OCI-LY1 (cell line): ENCODE measurements around the gene C4orf36.

ENCODE experiments used
- H2AFZ ChIP-seq: fragments of 200-600 bp; sonication (generic), shearing (Covaris generic); 2 replicates; pipeline ENCODE4 v1.6.0; 2014; ENCODE audit warnings: antibody characterized with exemption, mild to moderate bottlenecking, low read length
- H3F3A ChIP-seq: fragments of 200-600 bp; sonication (generic), shearing (Covaris generic); 2 replicates; pipeline ENCODE4 v1.6.0; 2014; ENCODE audit warnings: mild to moderate bottlenecking, antibody characterized with exemption, low read length, moderate library complexity; ENCODE audit not compliant: insufficient read depth
- H3K27ac ChIP-seq: fragments of 200-600 bp; sonication (generic); 2 replicates; pipeline ENCODE4 v1.5.1; 2014; ENCODE audit warnings: low read length, mixed run types, mild to moderate bottlenecking, low read depth; ENCODE audit not compliant: poor library complexity, severe bottlenecking
- H3K27me3 ChIP-seq: fragments of 200-600 bp; sonication (generic); 2 replicates; pipeline ENCODE4 v1.6.0; 2014; ENCODE audit warnings: antibody characterized with exemption, mild to moderate bottlenecking, low read length, moderate library complexity; ENCODE audit not compliant: insufficient read depth
- H3K36me3 ChIP-seq: fragments of 200-600 bp; sonication (generic); 2 replicates; pipeline ENCODE4 v1.6.1; 2014; ENCODE audit warnings: mild to moderate bottlenecking, antibody characterized with exemption, low read length, moderate library complexity, mixed read lengths; ENCODE audit not compliant: insufficient read depth
- H3K4me1 ChIP-seq: fragments of 200-600 bp; sonication (generic); 2 replicates; pipeline ENCODE4 v1.5.1; 2014; ENCODE audit warnings: mild to moderate bottlenecking, low read length, moderate library complexity; ENCODE audit not compliant: insufficient read depth, severe bottlenecking
- H3K4me2 ChIP-seq: fragments of 200-600 bp; sonication (generic), shearing (Covaris generic); 2 replicates; pipeline ENCODE4 v1.6.1; 2014; ENCODE audit warnings: low read length
- H3K4me3 ChIP-seq: fragments of 200-600 bp; sonication (generic); 2 replicates; pipeline ENCODE4 v1.5.1; 2014; ENCODE audit warnings: low read length, low read depth, mild to moderate bottlenecking, mixed read lengths; ENCODE audit not compliant: poor library complexity, severe bottlenecking
- H3K79me2 ChIP-seq: fragments of 200-600 bp; shearing (Covaris generic); 2 replicates; pipeline ENCODE4 v1.6.1; 2016; ENCODE audit warnings: mixed run types, low read length, mixed read lengths; ENCODE audit not compliant: insufficient read depth
- H3K9ac ChIP-seq: fragments of 200-600 bp; sonication (generic), shearing (Covaris generic); 2 replicates; pipeline ENCODE4 v1.6.1; 2014; ENCODE audit warnings: mild to moderate bottlenecking, low read length, mixed read lengths
- H3K9me2 ChIP-seq: fragments of 200-600 bp; sonication (generic), shearing (Covaris generic); 2 replicates; pipeline ENCODE4 v1.6.1; 2014; ENCODE audit warnings: low read depth, mild to moderate bottlenecking, low read length, mixed read lengths
- H3K9me3 ChIP-seq: fragments of 200-600 bp; shearing (Covaris generic); 2 replicates; pipeline ENCODE4 v1.6.1; 2014; ENCODE audit warnings: low read length, mixed read lengths
- H4K20me1 ChIP-seq: fragments of 200-600 bp; sonication (generic), shearing (Covaris generic); 2 replicates; pipeline ENCODE4 v1.6.0; 2016; ENCODE audit warnings: mild to moderate bottlenecking, low read length; ENCODE audit not compliant: insufficient read depth
- CTCF ChIP-seq: fragments of 200-600 bp; sonication (generic), shearing (Covaris generic); IDR thresholded peaks from 2 replicates; pipeline ENCODE4 v1.5.1; 2017; ENCODE audit warnings: mild to moderate bottlenecking, antibody characterized with exemption, low read length, moderate library complexity, mixed read lengths
- EZH2 ChIP-seq: fragments of 200-600 bp; sonication (generic), shearing (Covaris generic); IDR thresholded peaks from 2 replicates; pipeline ENCODE4 v1.8.0; 2017; ENCODE audit warnings: borderline replicate concordance, mixed run types, mild to moderate bottlenecking, antibody characterized with exemption, low read length, moderate library complexity, mixed read lengths

C4orf36 gene

GRCh38 chr4:86921608-86922252 is 29.5 kb upstream of the C4orf36 start:
- no peak overlapping the region for H3K27ac ChIP-seq
- no peak overlapping the region for H3K4me3 ChIP-seq
- H3K4me2 ChIP-seq = no peak overlapping the region
- H3K36me3 ChIP-seq = no peaks in the 10 kb centered on the region
- H3K9me2 ChIP-seq = no peaks in the 10 kb centered on the region
- no peaks in the 10 kb centered on the region for H3K9me3 ChIP-seq
- no peak overlapping the region for H2AFZ ChIP-seq
- TF ChIP-seq EZH2 (no peak), CTCF (no peak)
- no peaks in the 10 kb centered on the region for H3K79me2 ChIP-seq
- H3K4me1 ChIP-seq = no peaks in the 10 kb centered on the region
- H4K20me1 ChIP-seq = no peaks in the 10 kb centered on the region
- H3F3A ChIP-seq = no peaks in the 10 kb centered on the region
- no peaks in the 10 kb centered on the region for H3K27me3 ChIP-seq
- H3K9ac ChIP-seq = no peak overlapping the region

GRCh38 chr4:86919561-86920223 is 27.5 kb upstream of the C4orf36 start:
- H3K4me1 ChIP-seq = no peaks in the 10 kb centered on the region
- no peak overlapping the region for H2AFZ ChIP-seq
- H3K9ac ChIP-seq = no peak overlapping the region
- H3K9me2 ChIP-seq = no peaks in the 10 kb centered on the region
- H3K27ac ChIP-seq = no peak overlapping the region
- H3K4me2 ChIP-seq = no peak overlapping the region
- H3K79me2 ChIP-seq = no peaks in the 10 kb centered on the region
- no peak overlapping the region for H3K4me3 ChIP-seq
- no peaks in the 10 kb centered on the region for H3K9me3 ChIP-seq
- no peaks in the 10 kb centered on the region for H3K36me3 ChIP-seq
- no peaks in the 10 kb centered on the region for H3F3A ChIP-seq
- H4K20me1 ChIP-seq = no peaks in the 10 kb centered on the region
- TF ChIP-seq EZH2 (no peak), CTCF (no peak)
- no peaks in the 10 kb centered on the region for H3K27me3 ChIP-seq

GRCh38 chr4:86918539-86919072 is 26.4 kb upstream of the C4orf36 start:
- H3K27me3 ChIP-seq = no peaks in the 10 kb centered on the region
- H2AFZ ChIP-seq = no peak overlapping the region
- TF ChIP-seq CTCF (no peak), EZH2 (no peak)
- H3K9ac ChIP-seq = no peak overlapping the region
- H3K9me3 ChIP-seq = no peaks in the 10 kb centered on the region
- H3K79me2 ChIP-seq = no peaks in the 10 kb centered on the region
- H3F3A ChIP-seq = no peaks in the 10 kb centered on the region
- no peaks in the 10 kb centered on the region for H3K36me3 ChIP-seq
- H3K27ac ChIP-seq = no peak overlapping the region
- H3K4me2 ChIP-seq = no peak overlapping the region
- H3K4me1 ChIP-seq = no peaks in the 10 kb centered on the region
- H3K4me3 ChIP-seq = no peak overlapping the region
- H4K20me1 ChIP-seq = no peaks in the 10 kb centered on the region
- no peaks in the 10 kb centered on the region for H3K9me2 ChIP-seq
